OCI-LY7 (cell line): ENCODE results near the gene SWSAP1.

Source experiments
- CTCF ChIP-seq: fragments of 200-600 bp; sonication (generic); conservative IDR thresholded peaks from 2 replicates; pipeline ENCODE4 v1.5.1; 2014; ENCODE audit warnings: mild to moderate bottlenecking, antibody characterized with exemption, low read length, moderate library complexity, mixed read lengths
- EZH2phosphoT487 ChIP-seq: fragments of 200-600 bp; sonication (generic); IDR thresholded peaks from 2 replicates; pipeline ENCODE4 v1.6.1; 2018; ENCODE audit warnings: low read depth, borderline replicate concordance, mild to moderate bottlenecking, mixed run types, antibody characterized with exemption, low read length, moderate library complexity, mixed read lengths

DNA sequence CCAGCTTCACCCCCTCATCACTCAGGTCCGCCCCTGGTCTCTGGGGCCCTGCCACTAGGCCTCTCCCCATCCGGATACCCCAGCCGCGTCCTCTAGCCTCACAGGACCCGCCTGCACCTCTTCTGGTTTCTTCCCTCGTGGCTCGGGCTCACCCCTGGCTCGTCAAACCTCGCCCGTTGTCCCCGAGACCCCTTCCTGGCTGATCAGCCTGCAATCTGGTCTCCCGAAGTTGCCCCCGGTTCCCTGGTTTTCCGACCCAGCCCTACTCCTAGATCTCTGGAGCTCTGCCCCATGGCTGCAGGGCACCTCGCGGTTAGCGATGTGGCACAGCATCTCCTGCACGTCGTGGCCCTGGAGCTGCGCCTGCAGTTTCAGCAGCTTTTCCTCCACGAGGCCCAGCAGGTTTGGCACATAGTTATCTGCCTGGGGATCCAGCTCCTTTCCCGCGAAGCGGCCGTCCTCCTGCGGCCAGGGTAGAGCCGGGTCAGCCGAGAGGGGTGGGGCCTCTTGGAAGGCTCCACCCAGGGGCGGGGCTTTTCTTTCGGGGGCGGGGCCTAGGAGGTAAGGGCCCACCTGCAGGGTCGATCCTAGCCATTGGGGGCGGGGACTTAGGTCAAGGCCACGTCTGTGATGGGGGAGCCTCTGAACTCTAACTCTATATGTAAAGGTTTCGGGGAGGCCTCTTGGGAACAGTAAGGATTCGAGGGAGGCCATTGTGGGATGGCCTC lies 47.1 kb downstream of the SWSAP1 start:
- TF ChIP-seq CTCF, result no peak
- TF ChIP-seq EZH2phosphoT487, result no peak
